H1 (cell line): ENCODE results near the gene APP.

ENCODE experiments used
- EZH2 ChIP-seq: fragments of 200-600 bp; sonication (generic); IDR thresholded peaks from 2 replicates; pipeline ENCODE4 v1.7.1; 2012; ENCODE audit warnings: low read depth, mild to moderate bottlenecking, moderate library complexity, low read length, inconsistent platforms; ENCODE audit not compliant: severe bottlenecking
- GABPA ChIP-seq: IDR thresholded peaks from 2 replicates; pipeline ENCODE4 v1.6.1; 2011; ENCODE audit warnings: mild to moderate bottlenecking, low read length, moderate library complexity, borderline replicate concordance; ENCODE audit not compliant: insufficient read depth
- JUN ChIP-seq: IDR thresholded peaks from 2 replicates; pipeline ENCODE4 v1.6.1; 2011; ENCODE audit warnings: low read depth, mild to moderate bottlenecking, improper control_type of control experiment, low read length
- SRF ChIP-seq: IDR thresholded peaks from 2 replicates; pipeline ENCODE4 v1.6.1; 2011; ENCODE audit warnings: mild to moderate bottlenecking, low read depth, low read length, moderate library complexity
- YY1 ChIP-seq: IDR thresholded peaks from 2 replicates; pipeline ENCODE4 v1.6.1; 2011; ENCODE audit warnings: low read depth, mild to moderate bottlenecking, low read length
- TF ChIP-seq, protein P1 (sequence below): IDR thresholded peaks from 2 replicates; pipeline ENCODE4 v1.6.1; 2011; ENCODE audit warnings: low read length, improper control_type of control experiment
- TF ChIP-seq, protein P2 (sequence below), 3 experiments: IDR thresholded peaks; 1 replicate in 2 of 3; 2 replicates in 1 of 3; pipeline versions ENCODE4 v1.5.1 to v1.6.1; 2011; ENCODE audit warnings: low read length in 3 of 3, mild to moderate bottlenecking in 3 of 3, inconsistent platforms in 2 of 3, low read depth in 1 of 3, moderate library complexity in 1 of 3; ENCODE audit not compliant: insufficient read depth in 1 of 3; ENCODE audit errors: control extremely low read depth in 1 of 3

DNA sequence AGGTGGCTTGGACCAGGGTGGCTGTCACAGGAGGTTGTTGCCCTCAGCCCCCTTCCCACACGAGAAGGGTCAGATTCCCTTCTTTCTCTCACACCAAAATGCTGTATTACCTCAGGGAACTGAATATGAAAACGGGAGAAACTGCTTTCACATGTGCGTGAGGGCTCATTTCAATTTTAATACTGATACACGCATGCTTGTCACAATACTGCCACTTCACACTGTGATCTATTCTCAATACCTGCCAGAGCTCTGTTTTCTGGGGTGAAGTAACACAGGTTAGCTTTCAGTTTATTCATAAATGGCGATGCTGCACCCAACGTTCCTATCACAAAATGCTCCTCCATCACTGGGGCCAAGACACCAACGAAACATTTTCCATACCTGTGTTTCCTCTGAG is 181.8 kb downstream of the APP start:
- TF ChIP-seq EZH2 (no peak), YY1 (no peak), GABPA (no peak), JUN (no peak), SRF (no peak)
- TF ChIP-seq, protein P1, sequence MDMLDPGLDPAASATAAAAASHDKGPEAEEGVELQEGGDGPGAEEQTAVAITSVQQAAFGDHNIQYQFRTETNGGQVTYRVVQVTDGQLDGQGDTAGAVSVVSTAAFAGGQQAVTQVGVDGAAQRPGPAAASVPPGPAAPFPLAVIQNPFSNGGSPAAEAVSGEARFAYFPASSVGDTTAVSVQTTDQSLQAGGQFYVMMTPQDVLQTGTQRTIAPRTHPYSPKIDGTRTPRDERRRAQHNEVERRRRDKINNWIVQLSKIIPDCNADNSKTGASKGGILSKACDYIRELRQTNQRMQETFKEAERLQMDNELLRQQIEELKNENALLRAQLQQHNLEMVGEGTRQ = no peak
- TF ChIP-seq, protein P2, sequence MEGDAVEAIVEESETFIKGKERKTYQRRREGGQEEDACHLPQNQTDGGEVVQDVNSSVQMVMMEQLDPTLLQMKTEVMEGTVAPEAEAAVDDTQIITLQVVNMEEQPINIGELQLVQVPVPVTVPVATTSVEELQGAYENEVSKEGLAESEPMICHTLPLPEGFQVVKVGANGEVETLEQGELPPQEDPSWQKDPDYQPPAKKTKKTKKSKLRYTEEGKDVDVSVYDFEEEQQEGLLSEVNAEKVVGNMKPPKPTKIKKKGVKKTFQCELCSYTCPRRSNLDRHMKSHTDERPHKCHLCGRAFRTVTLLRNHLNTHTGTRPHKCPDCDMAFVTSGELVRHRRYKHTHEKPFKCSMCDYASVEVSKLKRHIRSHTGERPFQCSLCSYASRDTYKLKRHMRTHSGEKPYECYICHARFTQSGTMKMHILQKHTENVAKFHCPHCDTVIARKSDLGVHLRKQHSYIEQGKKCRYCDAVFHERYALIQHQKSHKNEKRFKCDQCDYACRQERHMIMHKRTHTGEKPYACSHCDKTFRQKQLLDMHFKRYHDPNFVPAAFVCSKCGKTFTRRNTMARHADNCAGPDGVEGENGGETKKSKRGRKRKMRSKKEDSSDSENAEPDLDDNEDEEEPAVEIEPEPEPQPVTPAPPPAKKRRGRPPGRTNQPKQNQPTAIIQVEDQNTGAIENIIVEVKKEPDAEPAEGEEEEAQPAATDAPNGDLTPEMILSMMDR (IDR thresholded peaks at IDR 0.05; ENCODE audit: control extremely low read depth in 1 of 3, insufficient read depth in 1 of 3, low read depth in 1 of 3, low read length in 3 of 3) = no peak
